Gastroesophageal sphincter (tissue), 4 donors: ENCODE data around the gene OR13C4. TPM values are rescaled to one million over a fixed set of nuclear protein-coding genes. Genes with fewer than 3 reads are reported as not detected.
"Not testable (repeated sequence)": the region's sequence is repeated elsewhere in the genome, so short reads cannot be mapped to it uniquely, and the experiment has no call there.

Source experiments
- ATAC-seq: fragments of 150-250 bp; one replicate; pipeline ENCODE4 v1.9.1; 2016; ENCODE audit warnings: mild to moderate bottlenecking, moderate library complexity
- H3K27ac ChIP-seq, 4 donors: fragments of 200-600 bp; sonication (generic) in 3 of 4; 1 replicate in 3 of 4; 2 replicates in 1 of 4; pipeline ENCODE4 v1.5.1; 2016 to 2019
- H3K27me3 ChIP-seq: fragments of 200-600 bp; sonication (generic); one replicate; pipeline ENCODE4 v1.5.1; 2019
- H3K36me3 ChIP-seq, 2 donors: fragments of 200-600 bp; sonication (generic); one replicate each; pipeline ENCODE4 v1.5.1; 2019; ENCODE audit warnings: control low read depth in 1 of 2
- H3K4me1 ChIP-seq, 3 donors: fragments of 200-600 bp; sonication (generic); 1 replicate in 2 of 3; 2 replicates in 1 of 3; pipeline ENCODE4 v1.5.1; 2016 to 2019; ENCODE audit warnings: control low read depth in 2 of 3
- H3K4me3 ChIP-seq, 2 donors: fragments of 200-600 bp; sonication (generic); one replicate each; pipeline ENCODE4 v1.5.1; 2019; ENCODE audit warnings: mild to moderate bottlenecking in 1 of 2, moderate library complexity in 1 of 2
- H3K9me3 ChIP-seq, 3 donors: fragments of 200-600 bp; sonication (generic); one replicate each; pipeline ENCODE4 v1.5.1; 2017 to 2019; ENCODE audit warnings: control low read depth in 2 of 3
- EP300 ChIP-seq: sonication (generic); formaldehyde crosslinking; IDR thresholded peaks from one replicate; pipeline ENCODE4 v1.6.1; 2017; ENCODE audit warnings: antibody characterized with exemption, mild to moderate bottlenecking
- POLR2A ChIP-seq, 2 donors: fragments of 450-650 bp; IDR thresholded peaks; one replicate each; pipeline ENCODE4 v1.6.1; 2017; ENCODE audit warnings: antibody characterized with exemption in 2 of 2, mild to moderate bottlenecking in 2 of 2, moderate library complexity in 1 of 2
- POLR2AphosphoS5 ChIP-seq: sonication (generic); formaldehyde crosslinking; IDR thresholded peaks from one replicate; pipeline ENCODE4 v1.6.1; 2017; ENCODE audit warnings: antibody characterized with exemption
- WGBS, 2 donors: methylation state at CpG; one replicate each; pipeline ENCODE4 v1.1.5; 2018; ENCODE audit warnings: low coverage in 1 of 2; 5-methylcytosine and 5-hydroxymethylcytosine counted together
- total RNA-seq, 4 donors: library from RNA; depleted of rRNA; stranded (reverse); fragments of >200 nt; gene quantifications; one replicate each; pipeline ENCODE4 v1.1.0, GENCODE V29; 2016
- TF ChIP-seq, protein P1 (sequence below), 4 experiments: fragments of 200-600 bp in 2 of 4; fragments of 450-650 bp in 2 of 4; sonication (generic) in 1 of 4; IDR thresholded peaks; one replicate each; pipeline ENCODE4 v1.5.1; 2017 to 2019; ENCODE audit warnings: antibody characterized with exemption in 4 of 4, mild to moderate bottlenecking in 2 of 4, moderate library complexity in 2 of 4

Gene OR13C4
- total RNA-seq, 4 donors from 2014 or later, result not detected

DNA sequence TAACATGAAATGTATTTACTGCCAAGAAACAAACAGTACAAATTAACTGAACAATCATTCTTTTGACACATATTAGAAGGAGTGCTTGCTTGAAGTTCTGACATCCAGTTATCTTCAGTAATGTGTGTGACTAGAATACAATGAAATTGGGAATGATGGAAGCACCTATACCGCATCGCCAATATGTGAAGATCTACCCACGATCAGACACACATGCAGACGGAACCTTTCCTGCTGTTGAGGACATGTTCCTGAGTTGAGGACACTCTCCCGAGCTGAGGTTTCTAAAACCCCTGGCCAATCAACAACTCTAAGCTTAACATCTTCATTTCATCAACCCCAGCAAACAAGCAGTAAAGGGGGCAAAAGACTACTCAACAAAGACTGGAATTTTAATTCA is 9.7 kb upstream of the OR13C4 start, which contains the start of gene OR13C3:
TSS of gene OR13C3 (minus strand) at position 101 of the 400 bp plus-strand sequence. CDS start 133 bp downstream, outside the sequence.
- Histone ChIP-seq H3K4me1 (no peaks in the 10 kb centered on the region), H3K27me3 (no peaks in the 10 kb centered on the region), H3K36me3 (no peaks in the 10 kb centered on the region), H3K9me3 (no peaks in the 10 kb centered on the region), H3K4me3 (no peak within 1 kb of the TSS), H3K27ac (no peak within 1 kb of the TSS)
- TF ChIP-seq, protein P1, sequence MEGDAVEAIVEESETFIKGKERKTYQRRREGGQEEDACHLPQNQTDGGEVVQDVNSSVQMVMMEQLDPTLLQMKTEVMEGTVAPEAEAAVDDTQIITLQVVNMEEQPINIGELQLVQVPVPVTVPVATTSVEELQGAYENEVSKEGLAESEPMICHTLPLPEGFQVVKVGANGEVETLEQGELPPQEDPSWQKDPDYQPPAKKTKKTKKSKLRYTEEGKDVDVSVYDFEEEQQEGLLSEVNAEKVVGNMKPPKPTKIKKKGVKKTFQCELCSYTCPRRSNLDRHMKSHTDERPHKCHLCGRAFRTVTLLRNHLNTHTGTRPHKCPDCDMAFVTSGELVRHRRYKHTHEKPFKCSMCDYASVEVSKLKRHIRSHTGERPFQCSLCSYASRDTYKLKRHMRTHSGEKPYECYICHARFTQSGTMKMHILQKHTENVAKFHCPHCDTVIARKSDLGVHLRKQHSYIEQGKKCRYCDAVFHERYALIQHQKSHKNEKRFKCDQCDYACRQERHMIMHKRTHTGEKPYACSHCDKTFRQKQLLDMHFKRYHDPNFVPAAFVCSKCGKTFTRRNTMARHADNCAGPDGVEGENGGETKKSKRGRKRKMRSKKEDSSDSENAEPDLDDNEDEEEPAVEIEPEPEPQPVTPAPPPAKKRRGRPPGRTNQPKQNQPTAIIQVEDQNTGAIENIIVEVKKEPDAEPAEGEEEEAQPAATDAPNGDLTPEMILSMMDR (IDR thresholded peaks at IDR 0.05), result no peak
- TF ChIP-seq EP300 (no peak), POLR2A (IDR thresholded peaks at IDR 0.05) (no peak), POLR2AphosphoS5 (no peak)
- no peak for ATAC-seq
- 83 to 84% methylated on average over 1 to 5 of the region's 5 CpGs for WGBS, 2 donors

DNA sequence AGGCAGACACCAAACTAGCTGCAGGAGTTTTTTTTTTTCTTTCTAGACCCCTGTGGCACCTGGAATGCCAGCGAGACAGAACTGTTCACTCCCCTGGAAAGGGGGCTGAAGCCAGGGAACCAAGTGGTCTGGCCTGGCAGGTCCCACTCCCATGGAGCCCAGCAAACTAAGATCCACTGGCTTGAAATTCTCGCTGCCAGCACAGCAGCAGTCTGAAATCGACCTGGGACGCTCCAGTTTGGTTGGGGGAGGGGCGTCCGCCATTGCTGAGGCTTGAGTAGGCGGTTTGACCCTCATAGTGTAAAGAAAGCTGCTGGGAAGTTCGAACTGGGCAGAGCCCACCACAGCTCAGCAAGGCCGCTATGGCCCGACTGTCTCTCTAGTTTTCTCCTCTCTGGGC is 6.8 kb downstream of the OR13C4 start:
- not testable (repeated sequence) for H3K27me3 ChIP-seq, ATAC-seq, H3K4me1 ChIP-seq, H3K27ac ChIP-seq, H3K36me3 ChIP-seq, H3K4me3 ChIP-seq, H3K9me3 ChIP-seq
- WGBS, 2 donors, result 96% methylated on average over 5 of the region's 10 CpGs; no CpG with 5 or more reads in 1 of the 2 donors

DNA sequence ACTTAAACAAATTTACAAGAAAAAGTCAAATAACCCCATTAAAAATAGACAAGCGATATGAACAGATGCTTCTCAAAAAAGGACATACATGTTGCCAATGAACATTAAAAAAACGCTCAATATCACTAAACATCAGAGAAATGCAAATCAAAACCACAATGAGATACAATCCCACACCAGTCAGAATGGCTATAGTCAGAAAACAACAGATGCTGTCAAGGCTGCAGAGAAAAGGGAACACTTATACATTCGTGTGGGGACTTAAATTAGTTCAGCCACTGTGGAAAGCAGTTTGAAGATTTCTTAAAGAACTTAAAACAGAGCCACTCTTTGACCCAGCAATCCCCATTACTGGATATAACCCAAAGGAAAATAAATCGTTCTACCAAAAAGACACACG is 12.1 kb downstream of the OR13C4 start:
- Histone ChIP-seq H3K36me3 (no peaks in the 10 kb centered on the region), H3K27ac (no peak overlapping the region), H3K4me3 (no peak overlapping the region), H3K9me3 (no peaks in the 10 kb centered on the region), H3K4me1 (no peaks in the 10 kb centered on the region), H3K27me3 (no peaks in the 10 kb centered on the region)
- 68 to 79% methylated on average over 4 to 5 of the region's 5 CpGs for WGBS, 2 donors
- TF ChIP-seq EP300 (no peak), POLR2AphosphoS5 (no peak), POLR2A (IDR thresholded peaks at IDR 0.05) (no peak)
- TF ChIP-seq, protein P1 (IDR thresholded peaks at IDR 0.05), result no peak
- no peak for ATAC-seq

DNA sequence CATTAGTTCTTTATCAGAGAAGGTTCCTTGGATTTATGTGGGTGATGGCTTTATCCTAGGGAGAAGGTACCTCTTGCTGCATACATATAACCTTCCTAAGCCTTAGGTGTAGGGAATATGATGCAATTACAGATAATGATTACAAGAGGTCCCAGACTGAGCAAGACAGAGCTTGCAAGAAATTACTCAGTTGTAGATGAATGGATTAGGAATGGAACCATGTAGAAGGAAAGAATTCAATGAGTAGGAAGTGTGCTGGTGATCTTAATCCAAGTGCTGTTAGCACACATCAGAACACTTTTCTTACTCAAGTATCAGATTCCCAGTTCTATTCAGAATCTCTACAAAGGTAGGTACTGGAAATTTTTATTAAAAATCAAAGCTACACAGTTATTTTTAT is 20.4 kb downstream of the OR13C4 start:
- H3K4me1 ChIP-seq, result no peaks in the 10 kb centered on the region
- no peak for ATAC-seq
- no peak for TF ChIP-seq EP300
- TF ChIP-seq POLR2AphosphoS5, result no peak
- no peak for TF ChIP-seq POLR2A (IDR thresholded peaks at IDR 0.05)
- TF ChIP-seq, protein P1 (IDR thresholded peaks at IDR 0.05), result no peak

DNA sequence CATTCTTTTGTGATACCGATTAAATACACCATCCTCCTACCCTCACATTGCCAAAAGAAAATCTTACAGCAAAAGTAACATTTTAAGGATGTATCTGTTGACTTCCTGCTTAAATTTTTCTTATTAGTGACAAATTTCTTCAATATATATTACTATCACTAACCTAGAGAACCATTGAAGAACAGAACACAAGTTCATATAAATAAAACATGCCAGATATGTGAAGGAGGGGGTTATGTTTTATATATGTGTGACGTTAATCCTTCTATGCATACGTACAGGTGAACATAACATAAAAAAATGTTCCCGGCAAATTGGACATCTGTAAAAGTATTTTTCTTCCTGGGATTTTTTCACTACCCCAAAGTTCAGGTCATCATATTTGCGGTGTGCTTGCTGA is 23.0 kb downstream of the OR13C4 start, which contains the start of gene OR13F1:
TSS of gene OR13F1 (plus strand) at position 301 of the 400 bp plus-strand sequence. CDS start at position 301, 0 bp downstream.
- Histone ChIP-seq H3K27me3 (no peaks in the 10 kb centered on the region), H3K27ac (no peak within 1 kb of the TSS), H3K36me3 (no peaks in the 10 kb centered on the region), H3K4me3 (no peak within 1 kb of the TSS), H3K9me3 (no peaks in the 10 kb centered on the region), H3K4me1 (no peaks in the 10 kb centered on the region)
- no peak for TF ChIP-seq EP300
- TF ChIP-seq, protein P1 (IDR thresholded peaks at IDR 0.05), result no peak
- no peak for TF ChIP-seq POLR2AphosphoS5
- WGBS, 2 donors, result 87 to 93% methylated on average over 5 of the region's 5 CpGs
- no peak for ATAC-seq

More for the DNA sequence above, 20.4 kb downstream of the OR13C4 start:
- Histone ChIP-seq H3K9me3 (no peaks in the 10 kb centered on the region), H3K27ac (no peak overlapping the region), H3K27me3 (no peaks in the 10 kb centered on the region), H3K4me3 (no peak overlapping the region), H3K36me3 (no peaks in the 10 kb centered on the region)
